ENCODE results near the gene RNU6-7.

GRCh38 chr14:32186248-32186647, 15.6 kb upstream of the RNU6-7 start:
- TF ChIP-seq CTCF (IDR thresholded peaks at IDR 0.05; ENCODE audit: low read length) (no peak), EZH2 (optimal IDR thresholded peaks at IDR 0.05; ENCODE audit: low read depth, low read length) (no peak)
